ENCODE measurements around the gene BZW1.
A peak's percentile ranks its signal among the peaks of the same experiment; 100 is the strongest.

The BZW1 gene

DNA sequence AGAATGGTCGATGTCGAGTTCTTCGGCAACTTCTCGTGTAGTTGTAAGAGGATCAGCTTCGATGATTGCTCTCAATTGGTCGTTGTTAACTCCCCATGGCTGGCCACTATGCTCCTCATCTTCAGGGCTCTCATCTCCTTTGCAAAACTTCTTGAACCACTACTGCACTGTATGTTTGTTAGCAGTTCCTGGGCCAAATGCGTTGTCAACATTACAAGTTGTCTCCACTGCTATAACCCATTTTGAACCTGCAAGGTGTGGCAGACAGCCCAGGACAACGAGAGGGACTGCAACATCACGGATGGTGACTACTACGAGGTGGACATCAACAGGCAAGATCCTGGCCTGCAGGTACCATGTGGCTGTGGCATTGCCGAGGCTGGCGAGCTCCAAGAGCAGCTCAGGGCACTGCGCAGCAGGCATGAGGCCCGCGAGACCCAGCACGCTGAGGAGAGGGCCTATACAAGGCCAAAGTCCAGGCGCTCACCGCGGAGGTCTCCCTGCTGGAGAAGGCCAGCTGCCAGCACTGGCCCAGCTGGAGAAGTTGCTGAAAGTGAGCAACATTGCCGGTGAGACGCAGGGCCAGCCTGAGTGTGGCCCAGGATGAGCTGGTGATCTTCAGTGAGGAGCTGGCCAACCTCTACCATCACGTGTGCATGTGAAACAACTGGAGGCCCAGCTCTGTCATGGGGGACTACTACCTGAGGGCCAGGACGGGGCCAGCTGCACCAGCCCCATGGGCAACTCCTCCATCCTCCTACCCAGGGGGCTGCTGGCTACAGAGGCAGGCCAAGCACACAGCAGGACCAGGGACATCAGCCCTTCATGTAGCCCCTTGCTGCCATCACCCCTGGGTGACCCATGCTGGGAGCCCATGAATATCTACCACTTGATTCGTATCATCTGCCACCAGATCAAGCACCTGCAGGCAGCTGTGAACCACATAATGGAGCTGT is 32.6 kb downstream of the BZW1 start:
- DNase-seq, result no peak

DNA sequence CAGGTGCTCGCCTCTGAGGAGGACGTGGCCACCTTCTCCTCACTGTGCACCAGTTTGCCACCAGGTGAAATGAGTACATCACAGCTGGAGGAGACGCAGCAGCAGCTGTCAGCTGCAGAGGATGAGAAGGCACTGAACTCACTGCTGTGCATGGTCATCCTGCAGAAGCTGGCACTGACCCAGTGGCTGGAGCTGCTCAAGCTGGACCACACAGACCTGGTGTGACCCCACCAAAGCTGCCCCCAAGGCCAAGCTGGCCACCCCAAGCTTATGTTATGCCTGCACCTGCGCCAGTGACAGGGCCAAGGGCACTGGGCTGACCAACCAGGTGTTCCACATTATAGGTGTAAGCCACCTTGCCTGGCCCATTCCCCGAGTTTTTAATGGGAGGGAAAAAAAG is 33.5 kb downstream of the BZW1 start:
- no peak for DNase-seq

DNA sequence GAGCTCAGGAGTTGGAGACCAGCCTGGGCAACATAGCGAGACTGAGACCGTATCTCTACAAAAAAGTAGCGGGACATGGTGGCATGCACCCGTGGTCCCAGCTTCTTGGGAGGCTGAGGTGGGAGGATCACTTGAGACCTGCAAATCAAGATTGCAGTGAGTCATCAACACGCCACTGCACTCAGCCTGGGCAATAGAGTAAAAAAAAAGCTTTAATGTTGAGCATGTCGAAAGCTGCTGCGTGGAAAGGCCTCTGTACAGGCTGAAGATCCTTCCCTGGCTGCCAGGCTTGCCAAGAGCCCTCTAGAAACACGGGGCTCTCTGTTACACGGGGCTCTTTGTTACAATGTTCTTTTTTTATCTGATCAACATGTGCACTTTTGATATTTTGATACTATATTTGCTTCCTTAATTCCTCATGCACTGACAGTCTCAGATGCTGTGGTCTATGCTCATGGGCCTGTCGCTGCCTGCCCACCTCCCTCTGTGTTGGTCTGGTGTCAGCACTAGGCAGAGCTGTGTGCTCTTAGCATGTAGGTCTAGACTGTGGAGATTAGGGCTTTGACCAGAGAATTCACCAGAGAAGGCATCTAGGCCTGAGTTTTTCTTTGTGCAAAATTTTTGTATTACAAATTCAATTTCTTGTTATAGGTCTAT is 34.1 kb downstream of the BZW1 start:
- no peak for DNase-seq

DNA sequence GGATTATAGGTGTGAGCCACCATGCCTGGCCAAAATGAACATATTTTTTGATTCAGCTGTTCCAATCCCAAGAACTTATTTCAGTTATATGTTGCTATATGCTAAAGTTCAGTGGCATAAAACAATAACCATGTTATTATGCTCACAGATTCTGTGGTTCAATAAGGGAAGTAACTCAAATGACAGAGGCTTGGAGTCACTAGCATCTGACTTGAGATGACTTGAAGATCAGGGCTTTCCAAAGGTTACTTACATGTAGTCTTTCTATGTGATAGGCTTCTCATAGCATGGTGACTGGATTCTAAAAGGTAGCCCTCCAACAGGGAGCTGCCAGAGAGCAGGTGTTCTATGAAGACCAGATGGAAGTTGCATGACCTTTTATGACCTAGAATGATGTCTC is 35.6 kb downstream of the BZW1 start:
- DNase-seq, result no peak

DNA sequence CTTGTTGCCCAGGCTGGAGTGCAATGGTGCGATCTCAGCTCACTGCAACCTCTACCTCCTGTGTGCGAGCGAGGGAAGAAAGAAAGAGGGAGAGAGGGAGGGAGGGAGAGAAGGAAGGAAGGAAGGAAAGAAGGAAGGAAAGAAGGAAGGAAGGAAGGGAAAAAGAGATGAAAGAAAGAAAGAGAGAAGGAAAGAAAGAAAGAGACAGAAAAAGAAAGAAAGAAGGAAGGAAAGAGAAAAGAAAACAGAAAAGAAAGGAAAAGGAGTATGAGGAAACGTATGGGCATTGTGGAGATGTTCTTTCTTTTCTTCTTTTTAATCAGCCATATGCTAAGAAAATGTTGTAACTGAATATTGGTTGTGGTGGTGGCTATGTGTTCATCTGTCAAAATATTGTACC is 36.2 kb downstream of the BZW1 start:
- DNase-seq, result no peak

DNA sequence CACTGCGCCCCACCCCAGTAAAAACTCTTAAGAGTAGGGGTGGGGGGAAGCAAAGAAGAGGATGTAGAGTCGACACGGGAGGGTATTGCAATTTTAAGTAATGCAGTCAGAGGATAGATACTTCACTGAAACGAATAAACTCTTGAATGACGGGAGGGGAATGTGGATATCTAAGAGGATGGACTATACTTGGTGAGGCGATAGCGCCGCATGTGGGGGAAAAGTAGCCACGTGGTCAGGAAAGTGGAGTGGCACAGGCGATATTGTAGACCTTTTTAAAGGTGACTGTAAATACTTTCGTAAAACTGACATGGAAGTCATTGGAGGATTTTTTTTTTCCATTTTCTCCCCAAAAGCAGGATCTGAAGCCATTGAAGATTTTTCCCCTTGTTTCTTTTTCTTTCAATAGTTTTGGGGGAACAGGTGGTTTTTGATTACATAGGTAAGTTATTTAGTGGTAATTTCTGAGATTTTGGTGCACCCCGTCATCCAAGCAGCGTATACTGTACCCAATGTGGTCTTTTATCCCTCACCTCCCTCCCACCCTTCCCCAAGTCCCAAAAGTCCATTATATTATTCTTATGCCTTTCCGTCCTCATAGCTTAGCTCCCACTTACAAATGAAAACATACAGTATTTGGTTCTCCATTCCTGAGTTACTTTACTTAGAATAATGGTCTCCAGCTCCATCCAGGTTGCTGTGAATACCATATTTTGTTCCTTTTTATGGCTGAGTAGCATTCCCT is 39.0 kb downstream of the BZW1 start:
- DNase-seq, result no peak

DNA sequence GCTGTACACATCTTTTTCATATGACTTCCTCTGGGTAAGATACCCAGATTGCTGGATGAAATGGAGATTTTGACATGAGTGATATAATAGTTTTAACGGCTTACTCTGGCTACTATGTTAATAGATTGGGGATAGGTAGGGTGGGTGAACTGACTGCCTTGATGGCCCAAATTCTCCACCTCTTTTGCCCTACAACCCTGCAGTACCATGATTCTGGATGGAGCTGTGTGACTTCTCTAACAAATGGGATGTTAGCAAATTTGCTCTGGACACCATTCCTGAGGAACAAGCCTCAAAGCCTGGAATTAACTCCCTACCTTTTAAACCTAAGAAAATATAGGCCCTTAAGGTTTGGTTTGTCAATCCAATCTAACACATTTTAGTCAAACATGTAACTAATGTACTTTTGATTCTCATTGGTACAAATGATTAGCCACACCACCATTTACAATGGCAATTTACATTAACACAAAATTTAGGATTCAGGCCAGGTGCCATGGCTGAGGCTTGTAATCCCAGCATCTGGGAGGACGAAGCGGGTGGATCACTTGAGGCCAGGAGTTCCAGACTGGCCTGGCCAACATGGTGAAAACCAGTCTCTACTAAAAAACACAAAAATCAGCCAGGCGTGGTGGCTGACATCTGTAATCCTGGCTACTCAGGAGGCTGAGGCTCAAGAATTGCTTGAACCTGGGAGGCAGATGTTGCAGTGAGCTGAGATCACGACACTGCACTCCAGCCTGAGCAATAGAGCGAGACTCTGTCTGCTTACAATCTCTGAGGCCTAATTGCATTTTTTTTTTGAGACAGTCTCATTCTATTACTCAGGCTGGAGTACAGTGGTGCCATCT is 39.9 kb downstream of the BZW1 start:
- DNase-seq, result no peak

DNA sequence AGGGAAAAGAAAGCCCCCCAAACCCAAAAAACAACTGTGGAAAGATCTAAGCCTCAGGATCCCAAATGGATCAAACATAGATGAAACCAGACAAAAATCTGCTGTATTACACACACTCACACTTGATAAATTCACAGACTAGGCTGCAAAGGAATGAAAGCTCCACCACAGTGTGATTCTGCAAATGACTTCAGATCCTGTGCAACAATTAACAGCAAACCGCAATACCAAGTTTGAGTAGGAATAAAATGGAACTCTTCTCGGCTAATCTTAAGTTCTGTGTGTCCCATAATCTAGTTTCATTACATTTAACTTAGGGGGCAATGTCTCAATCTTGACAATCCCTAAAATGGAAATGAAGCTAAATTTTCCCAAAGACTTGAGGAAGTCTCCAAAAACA is 40.9 kb downstream of the BZW1 start:
- no peak for DNase-seq

DNA sequence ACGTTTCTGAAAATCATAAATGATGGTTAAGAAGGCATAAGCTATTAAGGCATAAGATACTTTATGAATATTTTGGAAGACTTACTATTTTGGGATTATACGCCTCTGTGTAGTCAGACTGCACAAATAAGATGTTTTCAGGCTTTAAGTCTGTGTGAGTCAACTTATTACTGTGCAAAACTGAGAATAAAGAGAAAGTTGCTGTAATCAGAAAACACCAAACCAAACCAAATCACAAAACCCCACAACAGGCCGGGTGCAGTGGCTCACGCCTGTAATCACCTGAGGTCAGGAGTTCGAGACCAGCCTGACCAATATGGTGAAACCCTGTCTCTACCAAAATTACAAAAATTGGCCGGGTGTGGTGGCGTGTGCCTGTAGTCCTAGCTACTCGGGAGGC is 45.1 kb downstream of the BZW1 start:
- no peak for DNase-seq

DNA sequence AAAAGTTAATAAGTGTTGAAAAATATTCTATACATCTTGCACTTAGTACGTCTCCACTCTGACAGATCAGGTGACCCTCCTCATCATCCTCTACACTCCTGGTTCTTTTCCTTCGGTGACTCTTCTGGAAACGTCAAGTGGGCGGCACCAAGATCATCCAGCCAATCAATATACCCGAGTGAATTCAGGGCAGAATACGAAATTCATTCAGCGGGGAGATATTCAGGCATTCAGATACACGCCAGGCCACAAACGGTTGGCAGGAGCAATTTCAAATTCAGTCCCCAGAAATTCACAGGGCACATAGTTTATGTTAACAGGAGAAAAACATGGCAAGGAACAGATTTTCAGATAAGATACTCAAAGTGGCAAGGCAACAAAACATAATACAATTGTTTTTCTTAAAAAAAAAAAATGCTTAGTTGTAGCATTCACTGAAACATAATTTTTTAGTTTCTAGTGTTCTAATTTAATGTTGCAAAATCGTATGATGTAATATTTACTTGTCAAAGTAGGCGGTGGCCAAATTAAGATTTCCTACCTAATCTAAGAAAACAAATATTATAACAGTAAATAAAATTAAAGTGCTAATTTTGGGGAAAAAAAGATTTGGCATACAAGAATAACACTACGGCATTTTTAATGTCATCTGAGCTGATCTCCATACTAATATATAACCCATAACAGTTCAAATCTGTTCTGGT is 48.5 kb downstream of the BZW1 start:
- DNase-seq, result no peak

DNA sequence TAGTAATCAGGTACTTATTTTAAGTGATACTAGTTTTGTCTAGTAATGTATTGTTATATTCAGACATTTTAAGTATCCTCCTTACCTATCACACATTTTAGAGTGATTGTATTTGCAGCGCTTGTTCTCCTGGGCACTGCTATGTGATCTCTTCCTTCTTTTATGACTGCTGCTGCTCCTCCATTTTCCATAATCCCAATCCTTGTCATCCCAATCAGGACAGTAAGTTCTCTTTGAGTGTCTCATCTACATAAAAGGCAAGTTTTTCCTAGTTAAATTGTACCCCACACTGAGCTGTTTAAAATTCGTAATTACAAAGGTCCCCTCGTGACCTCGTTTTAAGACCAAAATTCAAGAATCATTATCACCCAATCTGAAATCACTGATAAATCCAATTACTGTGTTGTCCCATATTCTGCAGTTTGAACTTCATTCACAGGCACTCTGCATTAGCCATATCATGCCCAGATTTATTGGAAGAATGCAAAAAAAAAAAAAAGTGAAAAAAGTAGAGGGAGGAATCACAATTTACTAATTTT is 50.0 kb downstream of the BZW1 start:
- DNase-seq, result no peak

DNA sequence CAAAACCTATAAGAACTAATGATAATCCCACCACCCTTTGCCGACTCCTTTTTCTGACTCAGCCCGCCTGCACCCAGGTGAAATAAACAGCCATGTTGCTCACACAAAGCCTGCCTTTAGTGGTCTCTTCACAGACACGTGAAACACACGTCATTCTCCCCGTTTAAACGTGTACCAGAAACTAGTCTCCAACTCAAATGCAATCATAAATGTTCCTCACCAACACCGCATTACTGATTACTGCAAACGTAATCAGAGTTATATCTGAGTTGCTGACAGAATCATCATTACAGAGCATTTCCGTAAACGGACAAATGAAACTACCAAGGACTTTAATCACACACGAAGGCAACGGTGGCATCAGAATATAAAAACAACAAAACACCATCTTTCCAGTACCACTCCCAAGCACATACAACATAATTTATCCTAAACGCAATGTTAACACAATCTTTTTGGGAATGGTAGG is 50.9 kb downstream of the BZW1 start:
- no peak for DNase-seq

DNA sequence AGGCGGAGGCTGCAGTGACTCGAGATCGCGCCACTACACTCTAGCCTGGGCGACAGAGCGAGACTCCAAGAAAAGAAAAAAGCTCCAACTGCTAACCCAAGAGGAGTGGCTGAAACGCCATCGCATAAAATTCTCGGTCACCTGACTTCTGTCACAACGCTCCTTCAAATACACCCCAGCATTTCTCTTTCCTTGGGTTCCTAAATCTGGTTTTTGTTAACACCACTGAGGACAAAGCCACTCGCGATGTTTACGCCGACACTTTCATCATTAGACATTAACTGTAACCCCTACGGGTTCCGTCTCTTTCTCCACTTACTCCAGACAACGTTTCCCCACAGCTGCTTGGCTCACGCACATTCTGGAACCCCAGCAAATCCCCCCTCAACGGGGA is 52.1 kb downstream of the BZW1 start:
- DNase-seq, result no peak

DNA sequence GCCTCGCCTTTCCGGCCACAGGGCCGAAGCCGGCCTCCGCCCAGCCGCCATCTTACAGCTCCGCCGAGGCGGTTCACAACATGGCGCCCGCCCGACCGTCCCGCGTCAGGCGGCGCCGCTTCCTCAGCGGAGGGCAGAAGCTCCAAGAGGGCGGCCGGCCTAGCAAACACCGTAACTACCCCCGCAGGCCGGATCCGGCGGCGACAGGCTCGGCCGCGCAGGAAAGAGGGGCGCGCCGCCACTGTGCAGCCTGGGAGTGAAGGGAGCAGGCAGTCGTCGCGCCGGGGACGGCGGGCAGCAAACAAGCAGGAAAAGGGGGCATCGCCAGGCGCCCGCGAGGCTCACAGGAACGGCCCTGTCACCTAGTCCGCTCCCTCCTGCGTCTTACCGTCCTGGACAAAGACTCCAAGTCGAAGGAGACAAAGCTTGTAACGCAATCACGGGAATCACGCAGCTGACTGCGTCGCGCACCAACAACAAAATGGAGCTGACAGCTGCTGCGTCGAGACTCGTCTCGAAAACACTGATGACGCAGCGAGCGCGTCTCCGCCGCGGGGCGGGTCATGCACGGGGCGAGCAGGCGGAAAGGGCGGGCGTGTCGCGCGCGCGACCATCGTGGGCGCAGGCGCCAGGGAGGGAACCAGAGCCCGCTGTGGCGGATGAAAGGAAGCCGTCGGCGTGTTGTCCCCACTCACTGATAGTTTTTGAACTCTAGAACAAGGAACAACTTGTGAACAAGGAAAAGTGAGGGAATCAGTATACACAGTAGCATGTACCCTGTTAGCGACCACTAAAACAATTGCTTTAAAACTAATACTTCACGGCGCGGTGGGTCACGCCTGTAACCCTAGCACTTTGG is 52.7 kb downstream of the BZW1 start, which contains the start of gene CLK1:
CLK1 (minus strand) TSS at position 483 of the 859 bp plus-strand sequence. CDS start 2,796 bp downstream, outside the sequence.
- DNase-seq, result peak; percentile 77

DNA sequence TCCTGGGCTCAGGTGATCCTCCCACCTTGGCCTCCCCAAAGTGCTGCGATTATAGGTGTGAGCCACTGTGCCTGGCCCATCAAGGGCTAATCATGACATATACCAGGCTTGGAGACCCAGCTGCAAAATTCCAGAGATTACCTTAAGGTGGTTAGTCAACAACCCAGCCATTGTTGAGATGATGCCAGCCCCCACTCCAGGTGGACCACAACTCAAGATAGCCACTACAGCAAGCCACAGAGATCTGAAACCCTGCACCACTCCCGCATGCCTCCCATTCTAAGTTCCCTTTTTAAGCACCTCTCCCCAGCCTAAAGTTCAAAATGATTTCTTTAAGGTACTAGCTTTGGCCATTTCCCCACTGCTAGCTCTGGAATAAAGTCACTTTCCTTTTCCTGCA is 57.3 kb downstream of the BZW1 start:
- no peak for DNase-seq

DNA sequence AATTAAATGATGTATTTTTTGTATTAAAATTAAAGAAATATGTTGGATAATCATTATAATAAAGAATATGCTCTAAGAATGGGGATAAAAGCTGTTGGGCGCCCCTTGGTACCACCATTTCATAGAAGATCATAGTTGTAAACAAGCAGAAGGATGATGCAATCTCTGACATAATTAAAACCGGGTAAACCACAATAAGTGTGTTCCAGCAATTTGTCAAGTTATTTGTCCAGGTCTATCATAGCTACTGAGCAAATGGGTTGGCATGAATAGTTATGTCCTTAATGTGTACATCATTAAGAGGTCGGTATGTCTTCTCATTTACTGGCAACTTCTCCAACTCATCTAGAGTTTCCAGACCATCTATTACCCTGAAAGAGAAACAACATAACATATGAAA is 59.4 kb downstream of the BZW1 start:
- no peak for DNase-seq

DNA sequence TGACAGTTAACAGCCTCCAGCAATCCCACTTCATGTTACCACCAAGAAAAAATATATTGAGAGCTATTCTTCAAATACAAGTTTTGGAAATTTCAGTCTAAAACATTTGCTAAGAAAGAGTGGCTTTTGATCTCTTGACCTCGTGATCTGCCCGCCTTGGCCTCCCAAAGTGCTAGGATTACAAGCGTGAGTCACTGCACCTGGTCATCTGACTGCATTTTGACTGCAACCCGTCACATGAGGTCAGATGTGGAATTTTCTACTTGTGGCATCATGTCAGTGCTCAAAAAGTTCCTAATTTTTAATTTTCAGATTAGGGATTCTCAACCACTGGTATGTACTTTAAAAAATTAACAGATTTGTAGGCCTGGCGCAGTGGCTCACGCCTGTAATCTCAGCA is 61.9 kb downstream of the BZW1 start:
- DNase-seq, result no peak

All from 8988T (cell line).